Keratinocyte (primary cell): ENCODE results near the gene SCAI.

Source experiments
- CTCF ChIP-seq, 3 experiments: IDR thresholded peaks in 1 of 3; conservative IDR thresholded peaks in 1 of 3; optimal IDR thresholded peaks in 1 of 3; 2 replicates in 2 of 3; 3 replicates in 1 of 3; pipeline versions ENCODE3 to v1.5.1; 2011; ENCODE audit warnings: low read length in 3 of 3, mild to moderate bottlenecking in 3 of 3, moderate library complexity in 2 of 3, control low read depth in 1 of 3, inconsistent platforms in 1 of 3; ENCODE audit not compliant: insufficient read depth in 2 of 3; ENCODE audit errors: extremely low read depth in 1 of 3
- EZH2 ChIP-seq: IDR thresholded peaks from one replicate; pipeline ENCODE4 v1.6.1; 2012; ENCODE audit warnings: inconsistent platforms, mild to moderate bottlenecking, low read length, moderate library complexity

- TF ChIP-seq CTCF (optimal IDR thresholded peaks at IDR 0.05 in 1 of 3, IDR thresholded peaks at IDR 0.05 in 1 of 3, conservative IDR thresholded peaks at IDR 0.05 in 1 of 3; ENCODE audit: extremely low read depth in 1 of 3, insufficient read depth in 2 of 3, low read length in 3 of 3) (no peak), EZH2 (no peak)
Observed at GRCh38 chr9:125126019-125126746, 17.1 kb downstream of the SCAI start.
